T-helper 1 cell (primary cell): Measurements from ENCODE around the gene DGKA.
"Not testable (repeated sequence)": the region's sequence is repeated elsewhere in the genome, so short reads cannot be mapped to it uniquely, and the experiment has no call there.

ENCODE experiments used
- DNase-seq, 5 donors: peaks; one replicate each; pipeline ENCODE4 v3.0.0-alpha.2; 2012 to 2020
- total RNA-seq, 4 donors: gene quantifications; one replicate each; lab custom pipeline; 2026; lab: John Stamatoyannopoulos, UW

The DGKA gene
- 306 to 635 (median 580) reads per million in 4 donors for total RNA-seq

- DNase-seq, result peak; percentile 38 to 90 (median 61)
These were observed at the start of gene DGKA for GRCh38 chr12:55930771-55931316. DGKA (plus strand) TSS chr12:55931162; CDS start chr12:55936504, 5,342 bp downstream.

- no peak for DNase-seq
These were observed 45.8 kb upstream of the DGKA start for GRCh38 chr12:55885113-55885512.

GRCh38 chr12:55891310-55891709 lies 39.7 kb upstream of the DGKA start:
- DNase-seq, result no peak

- DNase-seq, result no peak
These were observed 37.2 kb upstream of the DGKA start for GRCh38 chr12:55893723-55894122.

- no peak for DNase-seq
These were observed 31.9 kb upstream of the DGKA start for GRCh38 chr12:55899082-55899481.

GRCh38 chr12:55901881-55902490 lies 29.0 kb upstream of the DGKA start:
- DNase-seq, result no peak

GRCh38 chr12:55906056-55906455 lies 24.9 kb upstream of the DGKA start:
- no peak for DNase-seq

- no peak for DNase-seq
These were observed 22.0 kb upstream of the DGKA start for GRCh38 chr12:55908726-55909512.

- DNase-seq, result no peak
These were observed 21.5 kb upstream of the DGKA start for GRCh38 chr12:55909513-55909884.

- no peak for DNase-seq
These were observed 18.1 kb upstream of the DGKA start for GRCh38 chr12:55912908-55913307.

- no peak for DNase-seq
These were observed 15.5 kb upstream of the DGKA start for GRCh38 chr12:55915482-55915859.

GRCh38 chr12:55919032-55919431 lies 11.9 kb upstream of the DGKA start:
- not testable (repeated sequence) for DNase-seq

- DNase-seq, result no peak
These were observed 8.8 kb upstream of the DGKA start for GRCh38 chr12:55922126-55922525.

- not testable (repeated sequence) for DNase-seq
These were observed 7.3 kb upstream of the DGKA start for GRCh38 chr12:55923648-55924047.

GRCh38 chr12:55925371-55925770 lies 5.6 kb upstream of the DGKA start:
- DNase-seq, result no peak

- DNase-seq, result peak in 1 of 5 donors; percentile 41
These were observed 4.9 kb upstream of the DGKA start for GRCh38 chr12:55925870-55926737.

GRCh38 chr12:55926738-55927587 lies 4.0 kb upstream of the DGKA start:
- peak; percentile 80 to 98 (median 86) for DNase-seq

GRCh38 chr12:55927588-55928502 lies 3.1 kb upstream of the DGKA start, which contains the start of gene PYM1:
PYM1 (minus strand) TSS chr12:55927894; CDS start chr12:55927761, 133 bp downstream.
- peak; percentile 31 to 93 (median 52) for DNase-seq

GRCh38 chr12:55929306-55929791 lies 1.6 kb upstream of the DGKA start:
- peak; percentile 71 to 92 (median 82) for DNase-seq

GRCh38 chr12:55931317-55931779 lies 386 bp downstream of the DGKA start:
- no peak for DNase-seq
